GM19193 (cell line): ENCODE results near the gene ADAR.

Experiments
- POLR2A ChIP-seq: IDR thresholded peaks from 4 replicates; pipeline ENCODE4 v1.6.1; 2011; ENCODE audit not compliant: insufficient read depth, insufficient read length; ENCODE audit errors: extremely low read depth

The ADAR gene

GRCh38 chr1:154557248-154557938 lies 50.6 kb downstream of the ADAR start:
- TF ChIP-seq POLR2A, result no peak

GRCh38 chr1:154556422-154556821 lies 51.6 kb downstream of the ADAR start:
- no peak for TF ChIP-seq POLR2A

GRCh38 chr1:154553056-154554030 lies 54.6 kb downstream of the ADAR start:
- TF ChIP-seq POLR2A, result no peak

GRCh38 chr1:154552036-154552435 lies 56.0 kb downstream of the ADAR start:
- TF ChIP-seq POLR2A, result no peak

GRCh38 chr1:154551474-154551873 lies 56.5 kb downstream of the ADAR start:
- no peak for TF ChIP-seq POLR2A

GRCh38 chr1:154550657-154551056 lies 57.3 kb downstream of the ADAR start:
- no peak for TF ChIP-seq POLR2A

GRCh38 chr1:154550070-154550469 lies 57.9 kb downstream of the ADAR start:
- no peak for TF ChIP-seq POLR2A

- TF ChIP-seq POLR2A, result no peak
These were observed 58.7 kb downstream of the ADAR start for GRCh38 chr1:154549202-154549770.

GRCh38 chr1:154548028-154548427 lies 60.0 kb downstream of the ADAR start:
- TF ChIP-seq POLR2A, result no peak

GRCh38 chr1:154547105-154547732 lies 60.8 kb downstream of the ADAR start:
- no peak for TF ChIP-seq POLR2A

GRCh38 chr1:154546264-154547063 lies 61.5 kb downstream of the ADAR start:
- no peak for TF ChIP-seq POLR2A

GRCh38 chr1:154541231-154541630 lies 66.8 kb downstream of the ADAR start:
- TF ChIP-seq POLR2A, result no peak

- TF ChIP-seq POLR2A, result no peak
These were observed 68.2 kb downstream of the ADAR start for GRCh38 chr1:154539486-154540483.
